Amygdala (tissue), 56 donors: ENCODE measurements around the gene FAM13C.

Experiments used
- DNase-seq, 56 donors: peaks; one replicate each; lab custom pipeline; 2025; lab: John Stamatoyannopoulos, UW

FAM13C gene

GRCh38 chr10:59283456-59284091, 78.8 kb downstream of the FAM13C start:
- peak in 26 of 56 donors; percentile 21 to 61 (median 42) for DNase-seq

- DNase-seq: peak in 5 of 56 donors; percentile 14 to 46 (median 27)
These were observed 80.5 kb downstream of the FAM13C start for GRCh38 chr10:59281861-59282260.

- DNase-seq: no peak
These were observed 82.3 kb downstream of the FAM13C start for GRCh38 chr10:59279991-59280505.

- DNase-seq: no peak
These were observed 82.9 kb downstream of the FAM13C start for GRCh38 chr10:59279476-59279875.

GRCh38 chr10:59276919-59277318, 85.4 kb downstream of the FAM13C start:
- no peak for DNase-seq

- no peak for DNase-seq
These were observed 86.2 kb downstream of the FAM13C start for GRCh38 chr10:59276133-59276532.

- no peak for DNase-seq
These were observed 88.9 kb downstream of the FAM13C start for GRCh38 chr10:59273445-59273844.

GRCh38 chr10:59272061-59272460, 90.3 kb downstream of the FAM13C start:
- no peak for DNase-seq

- DNase-seq: no peak
These were observed 91.2 kb downstream of the FAM13C start for GRCh38 chr10:59271160-59271559.

- DNase-seq: no peak
These were observed 91.9 kb downstream of the FAM13C start for GRCh38 chr10:59270492-59270891.

GRCh38 chr10:59269651-59270050, 92.7 kb downstream of the FAM13C start:
- DNase-seq: no peak

- DNase-seq: peak in 1 of 56 donors; percentile 42
These were observed 93.9 kb downstream of the FAM13C start for GRCh38 chr10:59268460-59268859.

- no peak for DNase-seq
These were observed 96.0 kb downstream of the FAM13C start for GRCh38 chr10:59266321-59266720.

GRCh38 chr10:59265141-59265540, 97.2 kb downstream of the FAM13C start:
- DNase-seq: no peak

- no peak for DNase-seq
These were observed 103.5 kb downstream of the FAM13C start for GRCh38 chr10:59258890-59259289.

GRCh38 chr10:59257224-59257623, 105.1 kb downstream of the FAM13C start:
- DNase-seq: no peak

GRCh38 chr10:59255463-59255862, 106.9 kb downstream of the FAM13C start:
- no peak for DNase-seq

- no peak for DNase-seq
These were observed 109.9 kb downstream of the FAM13C start for GRCh38 chr10:59252491-59252890.

GRCh38 chr10:59245686-59246085, 116.7 kb downstream of the FAM13C start:
- no peak for DNase-seq

GRCh38 chr10:59244871-59245270, 117.5 kb downstream of the FAM13C start:
- no peak for DNase-seq

- no peak for DNase-seq
These were observed 118.6 kb downstream of the FAM13C start for GRCh38 chr10:59243611-59244195.

GRCh38 chr10:59242991-59243390, 119.4 kb downstream of the FAM13C start:
- DNase-seq: no peak
